ENCODE data around the gene PIEZO2.

DNA sequence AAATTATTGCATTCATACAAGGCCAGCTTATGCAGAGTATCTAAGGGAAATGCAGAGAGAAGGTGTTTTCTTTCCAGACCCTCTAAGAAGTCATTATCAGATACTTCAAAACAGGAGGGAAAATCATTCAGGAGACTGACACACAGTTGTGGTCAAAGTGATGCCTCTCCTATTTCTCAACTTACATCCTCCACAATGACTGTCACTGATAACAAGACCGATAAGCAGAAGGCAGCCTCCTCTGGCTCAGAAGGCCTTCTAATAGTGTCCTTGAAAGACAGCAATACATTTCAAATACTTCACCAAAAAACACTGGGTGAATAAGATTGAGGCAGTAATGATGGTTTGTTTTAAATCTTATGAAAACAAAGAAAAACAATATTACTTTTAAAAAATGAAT lies 199.7 kb downstream of the PIEZO2 start:
- TF ChIP-seq, protein P1, sequence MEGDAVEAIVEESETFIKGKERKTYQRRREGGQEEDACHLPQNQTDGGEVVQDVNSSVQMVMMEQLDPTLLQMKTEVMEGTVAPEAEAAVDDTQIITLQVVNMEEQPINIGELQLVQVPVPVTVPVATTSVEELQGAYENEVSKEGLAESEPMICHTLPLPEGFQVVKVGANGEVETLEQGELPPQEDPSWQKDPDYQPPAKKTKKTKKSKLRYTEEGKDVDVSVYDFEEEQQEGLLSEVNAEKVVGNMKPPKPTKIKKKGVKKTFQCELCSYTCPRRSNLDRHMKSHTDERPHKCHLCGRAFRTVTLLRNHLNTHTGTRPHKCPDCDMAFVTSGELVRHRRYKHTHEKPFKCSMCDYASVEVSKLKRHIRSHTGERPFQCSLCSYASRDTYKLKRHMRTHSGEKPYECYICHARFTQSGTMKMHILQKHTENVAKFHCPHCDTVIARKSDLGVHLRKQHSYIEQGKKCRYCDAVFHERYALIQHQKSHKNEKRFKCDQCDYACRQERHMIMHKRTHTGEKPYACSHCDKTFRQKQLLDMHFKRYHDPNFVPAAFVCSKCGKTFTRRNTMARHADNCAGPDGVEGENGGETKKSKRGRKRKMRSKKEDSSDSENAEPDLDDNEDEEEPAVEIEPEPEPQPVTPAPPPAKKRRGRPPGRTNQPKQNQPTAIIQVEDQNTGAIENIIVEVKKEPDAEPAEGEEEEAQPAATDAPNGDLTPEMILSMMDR (IDR thresholded peaks at IDR 0.05; ENCODE audit: control extremely low read depth in 1 of 3, insufficient read depth in 1 of 3, low read depth in 1 of 3, low read length in 3 of 3) = no peak
- TF ChIP-seq TEAD4 (IDR thresholded peaks at IDR 0.05; ENCODE audit: low read depth, low read length) (no peak), CREB1 (IDR thresholded peaks at IDR 0.05) (no peak), RFX5 (IDR thresholded peaks at IDR 0.05; ENCODE audit: borderline replicate concordance, low read depth, low read length) (no peak), KDM5A (IDR thresholded peaks at IDR 0.05; ENCODE audit: low read length) (no peak), POLR2AphosphoS5 (IDR thresholded peaks at IDR 0.05; ENCODE audit: low read depth, low read length) (no peak), JUN (IDR thresholded peaks at IDR 0.05; ENCODE audit: low read depth, low read length) (no peak), SIX5 (IDR thresholded peaks at IDR 0.05; ENCODE audit: low read depth, low read length) (no peak)
- TF ChIP-seq, protein P2, sequence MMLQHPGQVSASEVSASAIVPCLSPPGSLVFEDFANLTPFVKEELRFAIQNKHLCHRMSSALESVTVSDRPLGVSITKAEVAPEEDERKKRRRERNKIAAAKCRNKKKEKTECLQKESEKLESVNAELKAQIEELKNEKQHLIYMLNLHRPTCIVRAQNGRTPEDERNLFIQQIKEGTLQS (IDR thresholded peaks at IDR 0.05; ENCODE audit: insufficient read depth, low read depth, low read length) = no peak
